Sigmoid colon (tissue), 7 donors: Measurements from ENCODE around the gene MRPL40. TPM values are rescaled to one million over a fixed set of nuclear protein-coding genes. Genes with fewer than 3 reads are reported as not detected.
"Not testable (repeated sequence)": the region's sequence is repeated elsewhere in the genome, so short reads cannot be mapped to it uniquely, and the experiment has no call there.

Experiments used
- DNase-seq: peaks from one replicate; pipeline ENCODE4 v3.0.0-alpha.2; 2019
- H3K27ac ChIP-seq, 4 donors: fragments of 200-600 bp; sonication (generic); one replicate each; pipeline ENCODE4 v1.5.1; 2016 to 2019; ENCODE audit warnings: mild to moderate bottlenecking in 1 of 4
- H3K27me3 ChIP-seq, 3 donors: fragments of 200-600 bp; sonication (generic); one replicate each; pipeline ENCODE4 v1.5.1; 2019; ENCODE audit warnings: mild to moderate bottlenecking in 1 of 3
- H3K36me3 ChIP-seq, 4 donors: fragments of 200-600 bp; sonication (generic); one replicate each; pipeline ENCODE4 v1.5.1; 2016 to 2019
- H3K4me1 ChIP-seq, 4 donors: fragments of 200-600 bp; sonication (generic); one replicate each; pipeline ENCODE4 v1.5.1; 2017 to 2019
- H3K4me3 ChIP-seq, 4 donors: fragments of 200-600 bp; sonication (generic); one replicate each; pipeline ENCODE4 v1.5.1; 2017 to 2019; ENCODE audit warnings: mild to moderate bottlenecking in 2 of 4, moderate library complexity in 1 of 4
- H3K9me3 ChIP-seq, 4 donors: fragments of 200-600 bp in 3 of 4; sonication (generic) in 3 of 4; one replicate each; pipeline versions ENCODE4 v1.5.1 to v1.6.1; 2013 to 2019
- CTCF ChIP-seq, 4 experiments: fragments of 450-650 bp in 3 of 4; fragments of 200-600 bp in 1 of 4; IDR thresholded peaks; one replicate each; pipeline ENCODE4 v1.5.1; 2016 to 2019; ENCODE audit warnings: antibody characterized with exemption in 4 of 4, mild to moderate bottlenecking in 3 of 4, moderate library complexity in 2 of 4
- EP300 ChIP-seq, 4 donors: sonication (generic); formaldehyde crosslinking; IDR thresholded peaks; one replicate each; pipeline ENCODE4 v1.6.1; 2017; ENCODE audit warnings: antibody characterized with exemption in 4 of 4
- POLR2A ChIP-seq, 2 donors: fragments of 450-650 bp; IDR thresholded peaks; one replicate each; pipeline ENCODE4 v1.6.1; 2016; ENCODE audit warnings: antibody characterized with exemption in 2 of 2, mild to moderate bottlenecking in 2 of 2, moderate library complexity in 2 of 2
- POLR2AphosphoS5 ChIP-seq, 4 donors: sonication (generic); formaldehyde crosslinking; IDR thresholded peaks; one replicate each; pipeline ENCODE4 v1.6.1; 2017; ENCODE audit warnings: antibody characterized with exemption in 4 of 4
- WGBS, 2 donors: extraction: QIAGEN DNeasy Blood & Tissue Kit; methylation state at CpG; one replicate each; pipeline ENCODE4 v1.1.7; 2013; 5-methylcytosine and 5-hydroxymethylcytosine counted together
- intact Hi-C: fragments of 100-400 bp; cut with DNase I; formaldehyde crosslinking; loops from one replicate; pipeline ENCODE4 v1.15.1; 2023
- polyA plus RNA-seq, 3 donors: library from polyadenylated mRNA; stranded (reverse); fragments of 200-250 nt; gene quantifications; one replicate each; pipeline ENCODE4 v1.2.3, GENCODE V29; 2013
- total RNA-seq, 4 donors: library from RNA; depleted of rRNA; stranded (reverse); fragments of >200 nt; gene quantifications; one replicate each; pipeline ENCODE4 v1.1.0, GENCODE V29; 2016
- donor health status: healthy with polysubstance abuse.
- donor health status: Bipolar disorder and iron deficiency.
- donor health status: healthy.

Gene MRPL40
- total and polyA plus RNA-seq, 7 donors, result 19.5 to 32.4 (median 30.1) TPM

- H3K27ac ChIP-seq, result no peak overlapping the region
- no peak for TF ChIP-seq EP300 (IDR thresholded peaks at IDR 0.05)
- no peak for TF ChIP-seq POLR2A (IDR thresholded peaks at IDR 0.05)
- no peak for TF ChIP-seq CTCF (IDR thresholded peaks at IDR 0.05)
- no peak for TF ChIP-seq POLR2AphosphoS5 (IDR thresholded peaks at IDR 0.05)
- peaks cover 0 to 49% (median 8%) of the 10 kb centered on the region in 4 donors for H3K36me3 ChIP-seq
- 84 to 97% methylated on average over 2 of the region's 2 CpGs for WGBS, 2 donors
- H3K9me3 ChIP-seq, result no peaks in the 10 kb centered on the region
- no peaks in the 10 kb centered on the region for H3K27me3 ChIP-seq
- intact Hi-C loops, result loop anchor here (10.0 kb wide), 1 partner anchor 413 kb away; the partner anchor contains the start of genes GNB1L and RTL10
- no peak overlapping the region for H3K4me3 ChIP-seq
- DNase-seq, result no peak
- H3K4me1 ChIP-seq, result peaks cover 0 to 20% (median 16%) of the 10 kb centered on the region in 4 donors
Observed at GRCh38 chr22:19442166-19442565, 9.8 kb downstream of the MRPL40 start.

- Histone ChIP-seq H3K27me3 (no peaks in the 10 kb centered on the region), H3K36me3 (peaks cover 0 to 40% (median 8%) of the 10 kb centered on the region in 4 donors), H3K4me3 (no peak overlapping the region), H3K27ac (no peak overlapping the region), H3K4me1 (peaks cover 0 to 27% (median 22%) of the 10 kb centered on the region in 4 donors), H3K9me3 (no peaks in the 10 kb centered on the region)
- intact Hi-C loops, result loop anchor here (10.0 kb wide), 1 partner anchor 411 kb away; the partner anchor contains the start of genes GNB1L and RTL10
- 82 to 93% methylated on average over 7 of the region's 7 CpGs for WGBS, 2 donors
- DNase-seq, result no peak
- TF ChIP-seq POLR2A (IDR thresholded peaks at IDR 0.05) (no peak), CTCF (IDR thresholded peaks at IDR 0.05) (no peak), EP300 (IDR thresholded peaks at IDR 0.05) (no peak), POLR2AphosphoS5 (IDR thresholded peaks at IDR 0.05) (no peak)
Observed at GRCh38 chr22:19443544-19444211, 11.3 kb downstream of the MRPL40 start.

- DNase-seq, H3K9me3 ChIP-seq, H3K4me3 ChIP-seq, H3K27me3 ChIP-seq, H3K27ac ChIP-seq: not testable (repeated sequence)
- H3K4me1 ChIP-seq, result peaks cover 0 to 27% (median 23%) of the 10 kb centered on the region in 4 donors
- H3K36me3 ChIP-seq, result peaks cover 0 to 45% (median 8%) of the 10 kb centered on the region in 4 donors
- intact Hi-C loops, result loop anchor here (5.0 to 10.0 kb wide), 4 partner anchors 268 to 497 kb away; partner anchors contain the start of genes COMT, DGCR2, GNB1L and RTL10
- WGBS, 2 donors, result 93 to 95% methylated on average over 9 of the region's 9 CpGs
Observed at GRCh38 chr22:19445279-19445982, 13.1 kb downstream of the MRPL40 start.

- WGBS, 2 donors, result 18 to 24% methylated on average over 22 of the region's 22 CpGs
- peak overlapping the region; percentile 64 to 94 (median 72) for H3K4me3 ChIP-seq
- H3K27ac ChIP-seq, result peak overlapping the region; percentile 88 to 93 (median 92)
- no peak for TF ChIP-seq EP300 (IDR thresholded peaks at IDR 0.05)
- no peak for TF ChIP-seq CTCF (IDR thresholded peaks at IDR 0.05)
- TF ChIP-seq POLR2A (IDR thresholded peaks at IDR 0.05), result no peak
- no peak for TF ChIP-seq POLR2AphosphoS5 (IDR thresholded peaks at IDR 0.05)
- H3K9me3 ChIP-seq, result no peaks in the 10 kb centered on the region
- H3K27me3 ChIP-seq, result no peaks in the 10 kb centered on the region
- intact Hi-C loops, result loop anchor here (5.0 to 10.0 kb wide), 4 partner anchors 269 to 496 kb away; partner anchors contain the start of genes COMT, DGCR2, GNB1L and RTL10
- H3K36me3 ChIP-seq, result peaks cover 0 to 47% (median 8%) of the 10 kb centered on the region in 4 donors
- DNase-seq, result no peak
- H3K4me1 ChIP-seq, result peaks cover 0 to 27% (median 23%) of the 10 kb centered on the region in 4 donors
Observed at GRCh38 chr22:19446603-19447329, 14.4 kb downstream of the MRPL40 start.
